WTC11 (cell line): ENCODE results near the gene NDUFV1. TPM values are rescaled to one million over a fixed set of nuclear protein-coding genes. Genes with fewer than 3 reads are reported as not detected.

Experiments used
- ATAC-seq: fragments of 200-7000 bp; cut with Tn5 transposase; 2 replicates; pipeline ENCODE4 v1.10.0; 2021; ENCODE audit warnings: mild to moderate bottlenecking, moderate library complexity
- CTCF ChIA-PET: fragments of 300-600 bp; sonication (Branson Sonifier 250); formaldehyde crosslinking; loops from one replicate; lab custom pipeline; 2021; ENCODE audit warnings: antibody characterized with exemption; lab: Charles Lee
- POLR2A ChIA-PET: fragments of 350-600 bp; sonication (Branson Sonifier 250); formaldehyde crosslinking; loops from one replicate; lab custom pipeline; 2021; ENCODE audit warnings: antibody characterized with exemption; lab: Charles Lee
- DNase-seq: peaks from one replicate; pipeline ENCODE4 v3.0.0; 2021; ENCODE audit warnings: low spot score
- H3K27ac Mint-ChIP-seq: 2 replicates; pipeline ENCODE4 v1.8.0; 2021; ENCODE audit warnings: mixed read lengths
- H3K27me3 Mint-ChIP-seq: 2 replicates; pipeline ENCODE4 v1.8.0; 2021; ENCODE audit warnings: low read depth, mild to moderate bottlenecking, moderate library complexity, mixed read lengths
- H3K36me3 Mint-ChIP-seq: 2 replicates; pipeline ENCODE4 v1.8.0; 2021; ENCODE audit warnings: mixed read lengths
- H3K4me1 Mint-ChIP-seq: 2 replicates; pipeline ENCODE4 v1.8.0; 2022; ENCODE audit warnings: mixed read lengths
- H3K4me3 Mint-ChIP-seq: 2 replicates; pipeline ENCODE4 v1.8.0; 2021; ENCODE audit warnings: mild to moderate bottlenecking, moderate library complexity, mixed read lengths
- H3K9me3 Mint-ChIP-seq: 2 replicates; pipeline ENCODE4 v1.8.0; 2021; ENCODE audit warnings: mixed read lengths
- AFF4 ChIP-seq: sonication (generic); formaldehyde crosslinking; IDR thresholded peaks from 2 replicates; pipeline ENCODE4 v1.8.1; 2023; ENCODE audit warnings: mild to moderate bottlenecking, missing genetic modification reagents, borderline replicate concordance
- ATF1 ChIP-seq: sonication (generic); formaldehyde crosslinking; IDR thresholded peaks from 2 replicates; pipeline ENCODE4 v1.8.1; 2023; ENCODE audit warnings: mild to moderate bottlenecking, moderate library complexity, missing genetic modification reagents
- E2F5 ChIP-seq: sonication (generic); formaldehyde crosslinking; IDR thresholded peaks from 2 replicates; pipeline ENCODE4 v1.8.1; 2022; ENCODE audit warnings: mild to moderate bottlenecking, moderate library complexity, missing genetic modification reagents
- JAZF1 ChIP-seq: fragments of 250-450 bp; sonication (Bioruptor Pico); IDR thresholded peaks from 2 replicates; pipeline ENCODE4 v1.9.0; 2021; ENCODE audit warnings: moderate library complexity, mild to moderate bottlenecking, inconsistent platforms
- USF1 ChIP-seq: sonication (generic); formaldehyde crosslinking; IDR thresholded peaks from 2 replicates; pipeline ENCODE4 v1.8.0; 2022; ENCODE audit warnings: mild to moderate bottlenecking, missing genetic modification reagents
- ZNF263 ChIP-seq: sonication (generic); formaldehyde crosslinking; IDR thresholded peaks from 2 replicates; pipeline ENCODE4 v1.8.1; 2022; ENCODE audit warnings: low read depth, mild to moderate bottlenecking, moderate library complexity, missing genetic modification reagents
- total RNA-seq: library from RNA; stranded (reverse); gene quantifications from 3 replicates; pipeline ENCODE4 v1.2.3, GENCODE V29; 2021
- TF ChIP-seq, protein P1 (sequence below): sonication (generic); formaldehyde crosslinking; IDR thresholded peaks from 2 replicates; pipeline ENCODE4 v1.8.1; 2022; ENCODE audit warnings: low read depth, mild to moderate bottlenecking, moderate library complexity, missing genetic modification reagents, borderline replicate concordance
- TF ChIP-seq, protein P2 (sequence below): sonication (generic); formaldehyde crosslinking; IDR thresholded peaks from 2 replicates; pipeline ENCODE4 v1.8.1; 2022; ENCODE audit warnings: low read depth, missing genetic modification reagents, borderline replicate concordance
- TF ChIP-seq, protein P3 (sequence below): sonication (generic); formaldehyde crosslinking; IDR thresholded peaks from 2 replicates; pipeline ENCODE4 v1.8.0; 2022; ENCODE audit warnings: missing genetic modification reagents

Gene NDUFV1
- total RNA-seq, 1 experiment from 2014 or later, result 231 TPM

- ChIA-PET CTCF (interaction anchor here (0.8 to 4.5 kb wide), 5 partner anchors 9 to 59 kb away, joined by 3 to 43 read pairs (median 7); partner anchors contain the start of gene NUDT8), POLR2A (interaction anchor here (0.6 to 0.9 kb wide), 2 partner anchors 9 to 58 kb away, joined by 3 read pairs; partner anchors contain the start of gene NUDT8)
- DNase-seq, result no peak
These were observed 32.0 kb downstream of the NDUFV1 start for GRCh38 chr11:67638535-67639437.

More at GRCh38 chr11:67638535-67639437, 32.0 kb downstream of the NDUFV1 start:
- ATAC-seq, result no peak
- no peaks in the 10 kb centered on the region for H3K36me3 Mint-ChIP-seq
- peaks cover 30% of the 10 kb centered on the region for H3K27me3 Mint-ChIP-seq
- H3K4me3 Mint-ChIP-seq, result no peak overlapping the region
- H3K4me1 Mint-ChIP-seq, result peaks cover 3% of the 10 kb centered on the region
- TF ChIP-seq AFF4 (CRISPR knock-in tag), result no peak
- TF ChIP-seq JAZF1 (CRISPR knock-in tag), result no peak
- TF ChIP-seq, protein P1, sequence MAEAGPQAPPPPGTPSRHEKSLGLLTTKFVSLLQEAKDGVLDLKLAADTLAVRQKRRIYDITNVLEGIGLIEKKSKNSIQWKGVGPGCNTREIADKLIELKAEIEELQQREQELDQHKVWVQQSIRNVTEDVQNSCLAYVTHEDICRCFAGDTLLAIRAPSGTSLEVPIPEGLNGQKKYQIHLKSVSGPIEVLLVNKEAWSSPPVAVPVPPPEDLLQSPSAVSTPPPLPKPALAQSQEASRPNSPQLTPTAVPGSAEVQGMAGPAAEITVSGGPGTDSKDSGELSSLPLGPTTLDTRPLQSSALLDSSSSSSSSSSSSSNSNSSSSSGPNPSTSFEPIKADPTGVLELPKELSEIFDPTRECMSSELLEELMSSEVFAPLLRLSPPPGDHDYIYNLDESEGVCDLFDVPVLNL, result no peak
- TF ChIP-seq ZNF263, result no peak
- no peak for TF ChIP-seq USF1 (CRISPR knock-in tag)
- TF ChIP-seq, protein P2, sequence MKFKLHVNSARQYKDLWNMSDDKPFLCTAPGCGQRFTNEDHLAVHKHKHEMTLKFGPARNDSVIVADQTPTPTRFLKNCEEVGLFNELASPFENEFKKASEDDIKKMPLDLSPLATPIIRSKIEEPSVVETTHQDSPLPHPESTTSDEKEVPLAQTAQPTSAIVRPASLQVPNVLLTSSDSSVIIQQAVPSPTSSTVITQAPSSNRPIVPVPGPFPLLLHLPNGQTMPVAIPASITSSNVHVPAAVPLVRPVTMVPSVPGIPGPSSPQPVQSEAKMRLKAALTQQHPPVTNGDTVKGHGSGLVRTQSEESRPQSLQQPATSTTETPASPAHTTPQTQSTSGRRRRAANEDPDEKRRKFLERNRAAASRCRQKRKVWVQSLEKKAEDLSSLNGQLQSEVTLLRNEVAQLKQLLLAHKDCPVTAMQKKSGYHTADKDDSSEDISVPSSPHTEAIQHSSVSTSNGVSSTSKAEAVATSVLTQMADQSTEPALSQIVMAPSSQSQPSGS (CRISPR knock-in tag), result no peak
- TF ChIP-seq ATF1 (CRISPR knock-in tag), result no peak
- no peak for TF ChIP-seq E2F5 (CRISPR knock-in tag)
- TF ChIP-seq, protein P3, sequence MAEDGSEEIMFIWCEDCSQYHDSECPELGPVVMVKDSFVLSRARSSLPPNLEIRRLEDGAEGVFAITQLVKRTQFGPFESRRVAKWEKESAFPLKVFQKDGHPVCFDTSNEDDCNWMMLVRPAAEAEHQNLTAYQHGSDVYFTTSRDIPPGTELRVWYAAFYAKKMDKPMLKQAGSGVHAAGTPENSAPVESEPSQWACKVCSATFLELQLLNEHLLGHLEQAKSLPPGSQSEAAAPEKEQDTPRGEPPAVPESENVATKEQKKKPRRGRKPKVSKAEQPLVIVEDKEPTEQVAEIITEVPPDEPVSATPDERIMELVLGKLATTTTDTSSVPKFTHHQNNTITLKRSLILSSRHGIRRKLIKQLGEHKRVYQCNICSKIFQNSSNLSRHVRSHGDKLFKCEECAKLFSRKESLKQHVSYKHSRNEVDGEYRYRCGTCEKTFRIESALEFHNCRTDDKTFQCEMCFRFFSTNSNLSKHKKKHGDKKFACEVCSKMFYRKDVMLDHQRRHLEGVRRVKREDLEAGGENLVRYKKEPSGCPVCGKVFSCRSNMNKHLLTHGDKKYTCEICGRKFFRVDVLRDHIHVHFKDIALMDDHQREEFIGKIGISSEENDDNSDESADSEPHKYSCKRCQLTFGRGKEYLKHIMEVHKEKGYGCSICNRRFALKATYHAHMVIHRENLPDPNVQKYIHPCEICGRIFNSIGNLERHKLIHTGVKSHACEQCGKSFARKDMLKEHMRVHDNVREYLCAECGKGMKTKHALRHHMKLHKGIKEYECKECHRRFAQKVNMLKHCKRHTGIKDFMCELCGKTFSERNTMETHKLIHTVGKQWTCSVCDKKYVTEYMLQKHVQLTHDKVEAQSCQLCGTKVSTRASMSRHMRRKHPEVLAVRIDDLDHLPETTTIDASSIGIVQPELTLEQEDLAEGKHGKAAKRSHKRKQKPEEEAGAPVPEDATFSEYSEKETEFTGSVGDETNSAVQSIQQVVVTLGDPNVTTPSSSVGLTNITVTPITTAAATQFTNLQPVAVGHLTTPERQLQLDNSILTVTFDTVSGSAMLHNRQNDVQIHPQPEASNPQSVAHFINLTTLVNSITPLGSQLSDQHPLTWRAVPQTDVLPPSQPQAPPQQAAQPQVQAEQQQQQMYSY, result no peak
- H3K9me3 Mint-ChIP-seq, result peaks cover 3% of the 10 kb centered on the region; the same call in 1 of the 2 replicates
- H3K27ac Mint-ChIP-seq, result no peak overlapping the region
